Medulla oblongata (tissue), 1 donor: ENCODE results near the gene PLPPR3.

Experiments
- DNase-seq: peaks from one replicate; pipeline ENCODE4 v3.0.0-alpha.2; 2015; ENCODE audit errors: extremely low spot score

PLPPR3 gene

GRCh38 chr19:772730-773436, 48.9 kb downstream of the PLPPR3 start:
- no peak for DNase-seq

GRCh38 chr19:772063-772462, 49.7 kb downstream of the PLPPR3 start:
- DNase-seq, result no peak

- DNase-seq, result no peak
Observed at GRCh38 chr19:771332-771785, 50.4 kb downstream of the PLPPR3 start.

GRCh38 chr19:769616-770015, 52.1 kb downstream of the PLPPR3 start:
- DNase-seq, result no peak

GRCh38 chr19:768424-768823, 53.3 kb downstream of the PLPPR3 start:
- DNase-seq, result no peak

- no peak for DNase-seq
Observed at GRCh38 chr19:765179-765738, 56.5 kb downstream of the PLPPR3 start.

- no peak for DNase-seq
Observed at GRCh38 chr19:764301-764700, 57.5 kb downstream of the PLPPR3 start.

GRCh38 chr19:763869-764268, 57.9 kb downstream of the PLPPR3 start:
- no peak for DNase-seq

GRCh38 chr19:763181-763580, 58.6 kb downstream of the PLPPR3 start:
- no peak for DNase-seq
